Measurements from ENCODE around the gene SSRP1.
"Not testable (repeated sequence)": the region's sequence is repeated elsewhere in the genome, so short reads cannot be mapped to it uniquely, and the experiment has no call there.

The SSRP1 gene

DNA sequence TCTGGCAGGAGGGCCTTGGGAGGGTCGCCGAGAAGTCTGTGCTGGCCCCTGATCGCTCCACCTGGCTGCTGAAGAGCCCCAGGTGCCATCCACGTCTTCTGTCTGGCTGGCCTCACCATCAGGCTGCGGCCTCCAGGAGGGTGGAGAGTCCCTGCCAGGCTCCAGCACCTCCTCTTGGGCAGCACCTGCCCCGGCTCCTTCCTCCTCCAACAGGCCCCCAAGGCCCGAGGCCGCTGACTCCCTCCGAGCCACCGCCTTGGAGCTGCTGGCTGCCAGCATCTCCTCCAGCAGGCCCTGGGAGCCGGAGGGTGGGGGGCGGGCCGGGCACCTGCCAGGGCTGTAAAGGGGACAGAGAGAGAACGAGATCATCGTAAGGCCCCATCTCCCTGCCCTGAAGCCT lies 33.2 kb downstream of the SSRP1 start:
- no peak overlapping the region for H3K27ac Mint-ChIP-seq
- H3K9me3 Mint-ChIP-seq = no peaks in the 10 kb centered on the region
- DNase-seq (ENCODE audit: low spot score) = no peak
- no peaks in the 10 kb centered on the region for H3K4me1 Mint-ChIP-seq (ENCODE audit: low read depth)
- H3K4me3 Mint-ChIP-seq = no peak overlapping the region
- H3K36me3 Mint-ChIP-seq (ENCODE audit: low read depth) = peaks cover 10% of the 10 kb centered on the region
- no peaks in the 10 kb centered on the region for H3K27me3 Mint-ChIP-seq (ENCODE audit: low read depth)

DNA sequence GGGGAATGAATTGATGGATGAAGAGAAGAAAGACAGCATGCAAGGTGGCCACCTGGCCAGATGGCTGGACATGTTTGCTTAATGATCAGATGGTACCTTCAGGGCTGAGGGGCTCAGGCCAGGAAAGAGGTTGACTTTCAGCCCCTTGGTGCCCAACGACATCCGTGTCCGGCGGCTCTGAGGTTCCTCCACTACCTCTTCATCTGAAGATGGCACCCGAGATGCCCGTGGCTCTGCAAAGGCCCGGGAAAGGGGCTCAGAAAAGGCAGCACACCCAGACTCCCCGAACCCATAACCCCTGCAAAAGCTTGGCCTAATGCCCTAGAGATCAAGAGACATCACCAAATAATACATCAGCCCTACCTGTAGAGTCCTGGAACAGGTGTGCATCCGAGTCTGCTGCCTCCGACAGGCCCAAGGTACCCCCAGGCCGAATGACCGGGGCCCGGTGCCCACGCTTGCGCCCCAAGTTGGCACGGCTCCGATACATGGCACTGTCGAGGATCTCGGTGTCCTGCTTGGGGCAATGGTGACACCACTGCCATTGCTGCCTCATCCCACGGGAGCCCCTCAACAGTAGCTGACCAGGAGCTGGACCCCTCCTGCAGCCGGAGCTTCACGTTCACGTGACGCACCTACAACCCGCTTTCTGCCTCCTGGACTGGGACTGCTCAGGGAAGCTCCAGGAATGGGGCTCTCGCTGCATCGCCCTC lies 33.8 kb downstream of the SSRP1 start:
- no peak for DNase-seq (ENCODE audit: low spot score)
- Mint-ChIP-seq H3K4me1 (ENCODE audit: low read depth) (no peaks in the 10 kb centered on the region), H3K27ac (no peak overlapping the region), H3K4me3 (no peak overlapping the region), H3K36me3 (ENCODE audit: low read depth) (peaks cover 10% of the 10 kb centered on the region), H3K27me3 (ENCODE audit: low read depth) (no peaks in the 10 kb centered on the region), H3K9me3 (no peaks in the 10 kb centered on the region)

DNA sequence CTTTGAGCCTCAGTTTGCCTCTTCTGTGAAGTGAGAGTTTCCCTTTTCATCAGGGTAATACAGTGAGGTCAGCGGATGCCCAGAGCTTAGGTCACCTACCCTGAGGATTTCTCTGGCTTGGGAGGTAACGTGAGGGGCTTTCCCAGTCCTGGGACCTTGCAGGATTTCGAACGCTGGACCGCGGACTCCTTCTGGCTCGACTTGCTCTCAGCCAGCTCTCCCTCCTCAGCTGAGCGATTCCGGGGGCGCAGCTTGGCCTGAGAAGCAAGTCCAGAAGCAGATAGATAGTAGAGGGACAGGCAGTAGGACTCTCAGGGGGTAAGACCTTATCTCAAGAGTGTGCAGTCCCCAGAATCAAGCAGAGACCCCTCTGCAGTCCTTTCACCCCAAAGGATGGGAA lies 34.9 kb downstream of the SSRP1 start:
- Mint-ChIP-seq H3K36me3 (ENCODE audit: low read depth) (peaks cover 10% of the 10 kb centered on the region), H3K27ac (no peak overlapping the region), H3K4me3 (no peak overlapping the region), H3K4me1 (ENCODE audit: low read depth) (no peaks in the 10 kb centered on the region), H3K9me3 (no peaks in the 10 kb centered on the region), H3K27me3 (ENCODE audit: low read depth) (no peaks in the 10 kb centered on the region)
- no peak for DNase-seq (ENCODE audit: low spot score)

DNA sequence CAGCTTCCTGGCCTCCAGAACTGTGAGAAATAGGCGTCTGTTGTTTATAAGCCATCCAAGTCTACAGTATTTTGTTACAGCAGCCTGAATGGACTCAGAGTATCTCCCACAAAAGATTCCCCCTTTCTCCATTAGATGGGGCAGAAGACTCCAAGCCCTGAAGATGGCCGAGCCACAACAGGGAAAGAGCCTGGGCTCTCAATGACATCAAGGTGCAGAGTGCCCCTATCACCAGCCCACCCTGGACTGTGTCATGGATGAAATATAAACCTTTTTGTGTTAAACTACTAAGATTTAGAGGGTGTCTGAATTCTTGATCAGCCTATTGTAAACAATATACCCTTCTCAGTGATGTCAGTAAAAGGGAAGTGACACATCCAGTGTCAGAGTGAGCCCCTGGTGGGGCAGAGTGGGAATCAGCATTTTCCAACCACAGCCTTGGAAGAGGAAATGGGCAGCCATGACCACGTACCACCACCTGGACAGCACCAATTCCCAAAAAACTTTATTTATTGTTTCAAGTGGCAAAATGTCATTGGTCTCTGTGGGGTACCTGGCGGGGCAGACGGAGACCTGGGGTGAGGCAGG lies 36.4 kb downstream of the SSRP1 start:
- no peak for DNase-seq (ENCODE audit: low spot score)
- peaks cover 10% of the 10 kb centered on the region for H3K36me3 Mint-ChIP-seq (ENCODE audit: low read depth)
- no peaks in the 10 kb centered on the region for H3K27me3 Mint-ChIP-seq (ENCODE audit: low read depth)
- H3K4me1 Mint-ChIP-seq (ENCODE audit: low read depth) = no peaks in the 10 kb centered on the region
- no peak overlapping the region for H3K27ac Mint-ChIP-seq
- no peaks in the 10 kb centered on the region for H3K9me3 Mint-ChIP-seq
- no peak overlapping the region for H3K4me3 Mint-ChIP-seq

DNA sequence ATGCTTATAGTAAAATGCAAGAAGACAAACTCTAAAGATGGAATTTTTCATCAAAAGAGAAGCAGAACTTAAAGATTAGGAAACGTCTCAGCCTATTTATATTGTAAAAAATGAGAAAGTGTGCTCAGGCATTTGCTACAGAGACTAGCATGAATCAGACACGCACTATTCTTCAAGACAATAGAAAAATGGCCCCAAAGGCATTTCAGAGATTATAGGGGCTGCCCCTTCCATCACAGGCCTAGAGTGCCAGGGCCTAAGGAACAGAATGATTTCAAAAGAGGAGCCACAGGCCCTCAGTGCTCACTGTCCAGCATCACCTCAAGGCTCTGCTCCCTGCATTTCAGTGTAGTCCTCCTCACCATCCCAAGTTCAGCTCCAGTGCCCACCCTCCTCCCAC lies 38.5 kb downstream of the SSRP1 start:
- no peak overlapping the region for H3K4me3 Mint-ChIP-seq
- peaks cover 10% of the 10 kb centered on the region for H3K36me3 Mint-ChIP-seq (ENCODE audit: low read depth)
- H3K9me3 Mint-ChIP-seq = no peaks in the 10 kb centered on the region
- no peak overlapping the region for H3K27ac Mint-ChIP-seq
- no peak for DNase-seq (ENCODE audit: low spot score)
- no peaks in the 10 kb centered on the region for H3K27me3 Mint-ChIP-seq (ENCODE audit: low read depth)
- H3K4me1 Mint-ChIP-seq (ENCODE audit: low read depth) = no peaks in the 10 kb centered on the region

DNA sequence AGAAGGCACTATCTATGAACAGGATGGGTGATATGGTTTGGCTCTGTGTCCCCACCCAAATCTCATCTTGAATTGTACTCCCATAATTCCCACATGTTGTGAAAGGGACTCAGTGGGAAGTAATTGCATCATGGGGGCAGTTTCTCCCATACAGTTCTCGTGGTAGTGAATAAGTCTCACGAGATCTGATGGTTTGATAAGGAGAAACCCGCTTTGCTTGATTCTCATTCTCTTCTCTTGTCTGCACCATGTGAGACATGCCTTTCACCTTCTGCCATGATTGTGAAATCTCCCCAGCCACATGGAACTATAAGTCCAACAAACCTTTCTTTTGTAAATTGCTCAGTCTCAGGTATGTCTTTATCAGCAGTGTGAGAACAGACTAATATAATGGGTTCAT lies 39.5 kb downstream of the SSRP1 start:
- DNase-seq (ENCODE audit: low spot score); H3K4me3 Mint-ChIP-seq; H3K27me3 Mint-ChIP-seq (ENCODE audit: low read depth); H3K4me1 Mint-ChIP-seq (ENCODE audit: low read depth); H3K9me3 Mint-ChIP-seq; H3K27ac Mint-ChIP-seq: not testable (repeated sequence)
- peaks cover 10% of the 10 kb centered on the region for H3K36me3 Mint-ChIP-seq (ENCODE audit: low read depth)

DNA sequence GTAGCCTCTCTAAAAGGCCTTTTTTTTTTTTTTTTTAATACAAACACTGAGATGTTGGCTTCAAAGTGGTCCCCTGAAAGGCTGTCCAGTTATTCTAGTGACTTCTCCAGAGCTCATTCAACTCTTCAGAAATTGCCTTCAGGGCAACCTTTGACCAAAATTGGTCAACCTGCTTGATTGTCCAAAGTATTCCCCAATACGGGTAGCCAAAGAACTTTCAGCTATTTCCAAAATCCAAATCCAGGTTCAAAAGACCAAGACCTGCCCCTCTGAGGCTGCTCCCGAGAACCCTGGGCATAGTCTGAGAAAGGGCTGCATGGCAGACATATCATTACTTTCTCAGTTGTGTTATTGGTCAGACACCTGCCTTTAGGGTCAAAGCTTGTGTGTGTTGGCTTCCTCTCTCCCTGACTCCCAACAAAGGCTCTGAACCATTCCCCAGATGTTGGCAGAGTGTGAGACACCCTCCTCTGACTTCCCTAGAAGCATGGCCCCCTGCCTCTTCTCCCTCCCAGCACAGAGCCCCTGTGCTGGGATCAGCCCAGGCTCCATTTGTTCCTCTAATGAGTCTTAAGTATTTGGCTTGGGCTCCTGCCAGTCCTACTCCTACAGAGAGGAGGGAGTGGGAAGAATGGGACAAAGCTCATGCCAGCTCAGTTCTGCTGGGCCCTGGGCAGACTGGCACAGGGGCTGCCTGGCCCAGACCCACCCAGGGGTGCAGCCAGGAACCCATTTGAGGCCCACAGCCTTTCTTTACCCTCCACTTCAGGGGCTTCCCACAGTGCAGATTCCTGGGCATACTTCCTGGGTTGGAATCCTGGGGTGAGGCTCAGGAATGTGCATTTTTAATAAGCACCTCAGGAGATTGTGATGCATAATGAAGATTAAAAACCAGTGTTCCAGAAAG lies 41.2 kb downstream of the SSRP1 start:
- H3K4me3 Mint-ChIP-seq = no peak overlapping the region
- H3K27ac Mint-ChIP-seq = no peak overlapping the region
- DNase-seq (ENCODE audit: low spot score) = no peak
- peaks cover 6% of the 10 kb centered on the region for H3K36me3 Mint-ChIP-seq (ENCODE audit: low read depth)
- H3K9me3 Mint-ChIP-seq = no peaks in the 10 kb centered on the region
- H3K4me1 Mint-ChIP-seq (ENCODE audit: low read depth) = no peaks in the 10 kb centered on the region
- peaks cover 4% of the 10 kb centered on the region for H3K27me3 Mint-ChIP-seq (ENCODE audit: low read depth)

DNA sequence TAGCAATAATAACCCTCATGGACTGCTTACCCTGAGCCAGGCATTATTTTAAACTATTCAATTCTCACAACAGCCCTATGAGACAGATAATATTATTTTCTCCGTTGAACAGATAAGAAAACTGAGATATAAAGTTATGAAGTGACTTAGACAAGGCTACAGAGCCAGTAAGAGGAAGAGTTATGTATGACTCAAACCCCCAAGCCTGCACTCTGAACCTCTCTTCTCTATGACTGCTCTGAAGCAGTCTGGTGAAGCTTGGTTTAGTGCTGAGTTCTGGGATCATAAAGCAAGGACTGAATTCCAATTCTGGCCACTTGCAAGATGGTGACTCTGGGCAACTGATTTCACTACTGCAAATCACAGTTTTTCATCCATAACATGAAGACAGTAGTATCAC lies 45.4 kb downstream of the SSRP1 start:
- Mint-ChIP-seq H3K27me3 (ENCODE audit: low read depth) (peaks cover 4% of the 10 kb centered on the region), H3K4me3 (no peak overlapping the region), H3K27ac (no peak overlapping the region), H3K4me1 (ENCODE audit: low read depth) (no peaks in the 10 kb centered on the region), H3K36me3 (ENCODE audit: low read depth) (no peaks in the 10 kb centered on the region), H3K9me3 (no peaks in the 10 kb centered on the region)
- no peak for DNase-seq (ENCODE audit: low spot score)

DNA sequence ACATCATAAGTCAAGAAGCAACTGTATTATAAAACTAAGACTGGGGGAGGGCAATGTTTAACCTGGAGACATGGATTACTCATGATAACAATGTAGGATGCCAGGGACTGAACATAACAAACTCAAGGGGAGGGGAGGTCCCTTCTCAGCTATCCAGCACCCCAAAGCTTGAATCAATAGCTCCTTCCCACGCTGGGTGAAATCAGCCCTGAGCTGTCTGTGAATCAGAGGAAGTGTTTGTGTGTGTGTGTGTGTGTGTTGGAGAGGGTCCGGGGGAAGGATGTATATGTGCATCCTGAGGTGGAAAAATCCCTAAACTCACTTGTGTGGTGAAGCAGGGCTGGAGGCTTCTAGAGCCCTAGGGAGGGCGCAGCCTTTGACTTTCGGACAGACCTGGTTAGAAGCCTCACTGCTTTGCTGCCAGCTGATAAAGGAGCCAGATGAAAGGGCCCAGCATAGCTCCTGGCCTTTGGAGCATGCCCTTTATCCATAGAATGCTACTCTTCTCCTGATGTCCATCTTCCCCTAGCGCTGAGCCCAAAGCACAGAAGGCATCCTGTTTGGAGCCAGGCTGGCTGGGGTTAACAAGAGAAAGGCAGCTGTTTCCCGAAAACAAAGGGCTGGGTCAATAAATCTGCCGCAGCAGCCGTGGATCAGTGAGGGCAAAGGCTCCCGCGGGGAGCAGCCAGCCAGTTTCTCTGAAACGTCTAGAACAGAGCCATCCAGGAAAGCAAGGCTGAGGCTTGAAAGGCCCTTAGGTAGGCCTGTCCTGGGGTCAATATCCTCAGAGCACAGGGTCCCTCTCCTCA lies 46.7 kb downstream of the SSRP1 start:
- H3K4me1 Mint-ChIP-seq (ENCODE audit: low read depth) = no peaks in the 10 kb centered on the region
- no peaks in the 10 kb centered on the region for H3K9me3 Mint-ChIP-seq
- no peak for DNase-seq (ENCODE audit: low spot score)
- H3K4me3 Mint-ChIP-seq = no peak overlapping the region
- no peak overlapping the region for H3K27ac Mint-ChIP-seq
- H3K36me3 Mint-ChIP-seq (ENCODE audit: low read depth) = no peaks in the 10 kb centered on the region
- H3K27me3 Mint-ChIP-seq (ENCODE audit: low read depth) = peaks cover 4% of the 10 kb centered on the region

DNA sequence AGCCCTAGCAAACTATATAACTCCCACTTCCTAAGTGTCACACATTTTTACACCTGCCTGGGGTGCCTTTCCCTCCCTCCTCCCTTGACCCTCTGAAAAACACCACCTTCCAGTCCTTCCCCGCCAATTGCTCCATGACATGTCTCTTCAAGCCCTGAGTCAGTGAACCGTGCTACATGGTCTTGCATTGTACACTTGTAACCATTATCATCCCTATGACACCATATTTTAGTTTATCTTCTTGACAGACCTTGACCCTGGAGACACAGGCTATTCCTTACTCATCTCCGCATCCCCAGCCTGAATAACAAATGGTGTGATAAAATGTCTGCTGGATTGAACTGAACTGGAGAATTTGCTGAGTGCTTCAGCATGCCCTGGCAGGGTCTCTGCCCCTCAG lies 47.8 kb downstream of the SSRP1 start:
- DNase-seq (ENCODE audit: low spot score) = no peak
- H3K27ac Mint-ChIP-seq = no peak overlapping the region
- no peaks in the 10 kb centered on the region for H3K36me3 Mint-ChIP-seq (ENCODE audit: low read depth)
- H3K4me3 Mint-ChIP-seq = no peak overlapping the region
- no peaks in the 10 kb centered on the region for H3K9me3 Mint-ChIP-seq
- H3K27me3 Mint-ChIP-seq (ENCODE audit: low read depth) = peaks cover 4% of the 10 kb centered on the region
- H3K4me1 Mint-ChIP-seq (ENCODE audit: low read depth) = peaks cover 2% of the 10 kb centered on the region

DNA sequence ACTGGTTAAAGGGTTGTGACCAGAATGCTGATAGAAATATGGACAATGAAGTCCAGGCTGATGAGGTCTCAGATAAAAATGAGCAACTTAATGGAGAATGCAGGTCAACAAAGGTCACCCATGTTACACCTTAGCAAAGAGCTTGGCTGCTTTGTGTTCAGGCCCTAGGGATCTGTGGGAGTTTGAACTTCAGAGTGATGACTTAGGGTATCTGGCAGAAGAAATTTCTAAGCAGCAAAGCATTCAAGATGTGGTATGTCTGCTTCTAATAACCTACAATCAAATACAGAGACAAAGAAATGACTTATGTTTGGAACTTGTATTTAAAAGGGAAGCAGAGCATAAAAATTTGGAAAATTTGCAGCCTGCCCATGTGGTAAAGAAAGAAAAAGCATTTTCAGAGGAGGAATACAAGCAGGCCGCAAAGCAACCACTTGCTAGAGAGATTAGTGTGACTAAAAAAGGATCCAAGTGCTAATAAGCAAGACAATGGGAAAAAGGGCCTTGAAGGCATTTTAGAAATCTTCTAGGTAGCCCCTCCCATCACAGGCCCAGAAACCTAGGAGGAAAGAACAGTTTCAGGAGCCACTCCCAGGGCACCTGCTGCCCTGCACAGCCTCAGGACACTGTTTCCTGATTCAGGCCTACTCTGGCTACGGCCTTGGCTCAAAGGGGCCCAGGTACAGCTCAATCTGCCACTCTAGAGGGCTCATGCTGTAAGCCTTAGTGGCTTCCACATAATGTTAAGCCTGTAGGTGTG lies 52.3 kb downstream of the SSRP1 start:
- no peaks in the 10 kb centered on the region for H3K27me3 Mint-ChIP-seq (ENCODE audit: low read depth)
- peaks cover 2% of the 10 kb centered on the region for H3K4me1 Mint-ChIP-seq (ENCODE audit: low read depth)

DNA sequence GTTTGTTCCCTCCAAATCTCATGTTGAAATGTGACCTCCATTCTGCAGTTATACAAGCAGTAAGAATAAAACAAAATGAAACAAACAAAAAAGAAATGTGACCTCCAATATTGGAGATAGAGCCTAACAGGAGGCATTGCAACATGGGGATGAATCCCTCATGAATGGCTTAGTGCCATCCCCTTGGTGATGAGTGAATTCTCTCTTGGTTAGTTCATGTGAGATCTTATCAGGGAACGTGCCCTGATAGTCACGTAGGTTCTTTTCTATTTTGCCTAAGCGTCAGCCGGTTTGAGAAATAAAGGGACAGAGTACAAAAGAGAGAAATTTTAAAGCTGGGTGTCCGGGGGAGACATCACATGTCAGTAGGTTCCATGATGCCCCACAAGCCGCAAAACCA lies 54.1 kb downstream of the SSRP1 start:
- not testable (repeated sequence) for H3K27me3 Mint-ChIP-seq (ENCODE audit: low read depth); H3K9me3 Mint-ChIP-seq; H3K27ac Mint-ChIP-seq; DNase-seq (ENCODE audit: low spot score); H3K4me1 Mint-ChIP-seq (ENCODE audit: low read depth); H3K36me3 Mint-ChIP-seq (ENCODE audit: low read depth); H3K4me3 Mint-ChIP-seq

More for the DNA sequence above, 52.3 kb downstream of the SSRP1 start:
- no peaks in the 10 kb centered on the region for H3K36me3 Mint-ChIP-seq (ENCODE audit: low read depth)
- H3K4me3 Mint-ChIP-seq = no peak overlapping the region
- no peaks in the 10 kb centered on the region for H3K9me3 Mint-ChIP-seq
- DNase-seq (ENCODE audit: low spot score) = no peak
- H3K27ac Mint-ChIP-seq = no peak overlapping the region

DNA sequence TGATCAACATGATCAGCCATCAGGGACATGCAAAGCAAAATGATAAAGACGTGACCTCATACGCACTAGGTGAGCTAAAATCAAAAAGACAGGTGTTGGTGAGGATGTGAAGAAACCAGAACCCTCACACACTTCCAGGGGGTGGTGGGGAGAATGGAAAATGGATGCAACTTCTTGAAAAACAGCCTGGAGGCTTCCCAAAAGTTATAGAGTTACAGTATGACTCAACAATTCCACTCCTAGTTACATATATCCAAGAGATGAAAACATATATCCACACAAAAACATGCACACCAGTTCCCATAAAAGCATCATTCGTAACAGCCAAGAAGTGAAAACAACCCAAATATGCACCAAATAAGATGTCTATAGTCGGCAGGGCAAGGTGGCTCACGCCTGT lies 56.6 kb downstream of the SSRP1 start:
- no peaks in the 10 kb centered on the region for H3K36me3 Mint-ChIP-seq (ENCODE audit: low read depth)
- H3K4me3 Mint-ChIP-seq = no peak overlapping the region
- H3K27me3 Mint-ChIP-seq (ENCODE audit: low read depth) = peaks cover 10% of the 10 kb centered on the region
- DNase-seq (ENCODE audit: low spot score) = no peak
- H3K4me1 Mint-ChIP-seq (ENCODE audit: low read depth) = peaks cover 4% of the 10 kb centered on the region
- H3K9me3 Mint-ChIP-seq = no peaks in the 10 kb centered on the region
- H3K27ac Mint-ChIP-seq = no peak overlapping the region

All from T-helper 2 cell treated with Interferon-gamma antibody and Interleukin-4, amounts not matched to agents 5 μg/mL and 100 μg/mL, for 36 hours (primary cell).